Measurements from ENCODE around the gene NFIL3.

NFIL3 gene

DNA sequence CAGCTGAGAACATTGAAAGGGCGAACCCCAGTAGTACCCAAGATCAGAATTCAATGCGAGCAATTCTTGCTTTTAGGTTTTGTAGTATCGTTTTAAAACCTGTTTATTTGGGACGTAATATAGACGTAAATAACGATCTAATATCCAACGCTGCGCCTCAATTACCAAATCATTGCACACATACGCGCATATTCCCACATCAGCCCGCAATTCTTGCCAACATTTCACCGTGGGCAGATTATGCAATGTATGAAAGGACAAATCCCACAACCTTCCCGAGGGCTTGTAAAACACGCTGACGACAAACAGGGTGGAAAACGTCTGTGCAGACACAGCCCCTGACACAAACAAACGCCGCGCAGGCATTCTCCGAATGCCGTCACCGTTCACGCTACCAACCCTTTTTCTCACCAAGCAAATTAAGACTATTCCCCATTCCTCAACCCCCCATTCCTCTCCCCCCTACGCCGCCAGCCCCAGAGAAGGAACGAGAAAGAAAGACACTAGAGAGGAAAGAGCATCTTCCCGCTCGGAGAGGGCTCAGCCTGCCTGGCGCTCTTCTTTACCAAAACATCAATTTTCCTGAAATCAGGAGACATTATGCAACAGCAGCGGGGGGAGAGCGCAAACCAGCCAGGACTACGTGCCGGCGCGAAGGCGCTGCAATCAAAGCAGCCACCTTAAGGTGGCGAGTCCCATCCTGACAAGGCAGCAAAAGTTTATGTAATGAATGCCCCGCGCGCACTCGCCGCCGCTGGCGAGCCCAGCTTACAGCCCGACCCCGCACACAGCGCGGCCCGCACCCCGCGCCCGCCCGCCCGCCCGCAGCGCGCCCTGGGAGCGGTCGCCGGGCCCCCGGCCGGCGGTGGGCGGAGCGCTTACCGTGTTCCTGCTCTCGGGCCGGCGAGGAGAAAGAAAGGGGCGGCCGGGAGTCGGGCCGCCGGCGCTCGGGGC, 597 bp downstream of the NFIL3 start:
- Histone ChIP-seq H3K9ac (ENCODE audit: low read length) (peak overlapping the region; percentile 67), H3K4me3 (ENCODE audit: insufficient read depth, low read length, poor library complexity, severe bottlenecking) (peak overlapping the region; percentile 98), H3K27ac (ENCODE audit: low read depth, low read length) (no peak overlapping the region), H3K36me3 (ENCODE audit: low read length) (no peaks in the 10 kb centered on the region), H2AFZ (ENCODE audit: low read depth, low read length, severe bottlenecking) (peak overlapping the region; percentile 89), H3K27me3 (ENCODE audit: low read length) (no peaks in the 10 kb centered on the region), H3K4me2 (ENCODE audit: low read depth, low read length, poor library complexity, severe bottlenecking) (peak overlapping the region; percentile 87), H3F3A (ENCODE audit: insufficient read depth) (no peaks in the 10 kb centered on the region), H3K9me2 (replicated peaks; ENCODE audit: insufficient read depth, low read length) (no peaks in the 10 kb centered on the region), H3K79me2 (ENCODE audit: insufficient read depth, low read length) (peaks cover 8% of the 10 kb centered on the region; the same call in 1 of the 2 replicates), H4K20me1 (ENCODE audit: low read depth, low read length) (peaks cover 25% of the 10 kb centered on the region), H3K9me3 (ENCODE audit: insufficient read depth, low read length) (no peaks in the 10 kb centered on the region)
- no peak for TF ChIP-seq EZH2phosphoT487 (conservative IDR thresholded peaks at IDR 0.05; ENCODE audit: low read length)
- TF ChIP-seq, protein P1, sequence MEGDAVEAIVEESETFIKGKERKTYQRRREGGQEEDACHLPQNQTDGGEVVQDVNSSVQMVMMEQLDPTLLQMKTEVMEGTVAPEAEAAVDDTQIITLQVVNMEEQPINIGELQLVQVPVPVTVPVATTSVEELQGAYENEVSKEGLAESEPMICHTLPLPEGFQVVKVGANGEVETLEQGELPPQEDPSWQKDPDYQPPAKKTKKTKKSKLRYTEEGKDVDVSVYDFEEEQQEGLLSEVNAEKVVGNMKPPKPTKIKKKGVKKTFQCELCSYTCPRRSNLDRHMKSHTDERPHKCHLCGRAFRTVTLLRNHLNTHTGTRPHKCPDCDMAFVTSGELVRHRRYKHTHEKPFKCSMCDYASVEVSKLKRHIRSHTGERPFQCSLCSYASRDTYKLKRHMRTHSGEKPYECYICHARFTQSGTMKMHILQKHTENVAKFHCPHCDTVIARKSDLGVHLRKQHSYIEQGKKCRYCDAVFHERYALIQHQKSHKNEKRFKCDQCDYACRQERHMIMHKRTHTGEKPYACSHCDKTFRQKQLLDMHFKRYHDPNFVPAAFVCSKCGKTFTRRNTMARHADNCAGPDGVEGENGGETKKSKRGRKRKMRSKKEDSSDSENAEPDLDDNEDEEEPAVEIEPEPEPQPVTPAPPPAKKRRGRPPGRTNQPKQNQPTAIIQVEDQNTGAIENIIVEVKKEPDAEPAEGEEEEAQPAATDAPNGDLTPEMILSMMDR (IDR thresholded peaks at IDR 0.05; ENCODE audit: insufficient read depth, low read length, poor library complexity, severe bottlenecking) = no peak

DNA sequence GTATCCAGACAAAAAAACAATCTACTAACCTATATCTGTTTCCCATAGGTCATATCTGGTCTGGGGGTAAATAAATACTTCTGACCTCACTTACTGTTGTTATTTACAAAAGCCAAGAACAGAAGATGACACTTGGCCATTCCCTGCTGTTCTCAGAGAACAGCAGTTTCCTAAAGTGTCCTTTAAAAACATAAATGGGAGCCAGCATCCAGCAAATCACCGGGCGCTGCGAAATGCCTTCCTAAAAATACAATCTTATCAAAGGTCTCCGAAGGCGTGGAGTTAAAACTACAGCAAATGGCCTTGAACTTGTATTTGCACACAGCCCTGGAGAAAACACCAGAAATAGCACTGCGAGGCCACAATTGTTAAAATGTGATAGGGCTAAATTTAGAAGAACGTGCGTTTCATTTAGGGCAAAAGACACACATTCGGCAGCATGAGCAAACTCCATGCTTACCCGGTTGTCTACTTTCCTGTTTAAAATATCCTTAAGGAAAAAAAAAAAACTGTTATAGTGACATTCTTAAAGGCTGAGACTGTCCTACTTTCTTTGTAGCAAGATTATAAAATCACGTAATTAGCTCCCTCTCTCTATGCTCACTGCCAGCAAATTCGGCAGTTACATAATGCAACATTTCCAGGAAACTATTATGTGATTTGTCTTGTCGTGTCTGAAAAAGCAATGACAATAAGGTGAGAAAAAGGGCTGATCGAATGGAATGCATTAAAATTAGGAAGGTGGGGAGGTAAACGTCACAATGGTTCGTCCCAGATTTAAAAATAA, 1.5 kb downstream of the NFIL3 start:
- TF ChIP-seq EZH2phosphoT487 (conservative IDR thresholded peaks at IDR 0.05; ENCODE audit: low read length) = no peak
- TF ChIP-seq, protein P1 (IDR thresholded peaks at IDR 0.05; ENCODE audit: insufficient read depth, low read length, poor library complexity, severe bottlenecking) = no peak
- Histone ChIP-seq H3F3A (ENCODE audit: insufficient read depth) (no peaks in the 10 kb centered on the region), H3K4me3 (ENCODE audit: insufficient read depth, low read length, poor library complexity, severe bottlenecking) (peak overlapping the region; percentile 98), H3K27ac (ENCODE audit: low read depth, low read length) (no peak overlapping the region), H3K9me3 (ENCODE audit: insufficient read depth, low read length) (no peaks in the 10 kb centered on the region), H4K20me1 (ENCODE audit: low read depth, low read length) (peaks cover 33% of the 10 kb centered on the region), H3K9ac (ENCODE audit: low read length) (peak overlapping the region; percentile 67; the same call in 1 of the 2 replicates), H3K27me3 (ENCODE audit: low read length) (no peaks in the 10 kb centered on the region), H2AFZ (ENCODE audit: low read depth, low read length, severe bottlenecking) (no peak overlapping the region), H3K79me2 (ENCODE audit: insufficient read depth, low read length) (peaks cover 11% of the 10 kb centered on the region; the same call in 1 of the 2 replicates), H3K36me3 (ENCODE audit: low read length) (no peaks in the 10 kb centered on the region), H3K4me2 (ENCODE audit: low read depth, low read length, poor library complexity, severe bottlenecking) (peak overlapping the region; percentile 87), H3K9me2 (replicated peaks; ENCODE audit: insufficient read depth, low read length) (no peaks in the 10 kb centered on the region)

DNA sequence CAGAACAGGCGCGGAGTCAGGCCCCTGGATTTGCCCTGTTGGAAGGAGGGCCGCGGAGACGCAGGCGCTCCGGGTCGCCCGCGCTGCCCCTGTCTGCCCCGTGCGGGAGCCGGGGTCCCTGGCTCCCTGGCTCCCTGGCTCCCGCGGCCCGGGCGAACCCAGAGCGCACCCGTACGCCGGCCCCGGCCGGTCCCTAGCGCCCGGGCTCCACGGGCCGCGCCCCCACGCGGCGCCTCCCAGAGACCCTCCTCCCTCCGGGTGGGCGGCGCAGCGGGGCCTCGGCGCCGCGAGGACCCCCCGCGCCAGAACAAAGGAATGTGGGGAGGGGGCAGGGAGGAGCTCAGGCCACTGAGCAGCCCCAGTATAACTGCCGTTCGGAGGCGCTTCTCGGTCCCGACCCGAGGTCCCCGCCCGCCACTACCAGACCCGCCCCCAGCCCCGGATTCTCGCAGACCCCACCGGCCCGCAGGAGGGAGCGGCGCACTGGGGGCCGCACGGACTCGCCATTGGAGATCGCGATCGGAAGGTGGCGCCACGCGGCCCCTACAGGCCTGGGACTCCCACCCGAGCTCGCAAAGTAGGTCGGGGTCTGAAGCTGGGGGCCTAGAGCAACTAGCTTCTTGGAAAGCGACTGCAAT, 2.4 kb downstream of the NFIL3 start:
- Histone ChIP-seq H4K20me1 (ENCODE audit: low read depth, low read length) (peaks cover 42% of the 10 kb centered on the region), H2AFZ (ENCODE audit: low read depth, low read length, severe bottlenecking) (no peak overlapping the region), H3K4me3 (ENCODE audit: insufficient read depth, low read length, poor library complexity, severe bottlenecking) (no peak overlapping the region), H3K79me2 (ENCODE audit: insufficient read depth, low read length) (peaks cover 11% of the 10 kb centered on the region; the same call in 1 of the 2 replicates), H3K9ac (ENCODE audit: low read length) (no peak overlapping the region), H3K9me3 (ENCODE audit: insufficient read depth, low read length) (no peaks in the 10 kb centered on the region), H3F3A (ENCODE audit: insufficient read depth) (no peaks in the 10 kb centered on the region), H3K36me3 (ENCODE audit: low read length) (no peaks in the 10 kb centered on the region), H3K9me2 (replicated peaks; ENCODE audit: insufficient read depth, low read length) (no peaks in the 10 kb centered on the region), H3K27ac (ENCODE audit: low read depth, low read length) (no peak overlapping the region), H3K27me3 (ENCODE audit: low read length) (no peaks in the 10 kb centered on the region), H3K4me2 (ENCODE audit: low read depth, low read length, poor library complexity, severe bottlenecking) (no peak overlapping the region)
- TF ChIP-seq EZH2phosphoT487 (conservative IDR thresholded peaks at IDR 0.05; ENCODE audit: low read length) = no peak
- TF ChIP-seq, protein P1 (IDR thresholded peaks at IDR 0.05; ENCODE audit: insufficient read depth, low read length, poor library complexity, severe bottlenecking) = no peak
